Parathyroid adenoma (tissue), 2 donors: ENCODE data around the gene SORCS2.

Source experiments
- H2AFZ ChIP-seq: fragments of 300-600 bp; sonication (generic); one replicate; pipeline ENCODE4 v1.7.0; 2017; ENCODE audit warnings: antibody characterized with exemption, mild to moderate bottlenecking
- H3K27ac ChIP-seq: fragments of 300-600 bp; sonication (generic); one replicate; pipeline ENCODE4 v1.7.0; 2017
- H3K27me3 ChIP-seq: fragments of 300-600 bp; sonication (generic); one replicate; pipeline ENCODE4 v1.7.0; 2017; ENCODE audit warnings: low read length; ENCODE audit not compliant: control insufficient read depth, insufficient read depth
- H3K36me3 ChIP-seq: fragments of 300-600 bp; sonication (generic); one replicate; pipeline ENCODE4 v1.7.0; 2017; ENCODE audit warnings: low read length; ENCODE audit not compliant: control insufficient read depth, insufficient read depth
- H3K4me1 ChIP-seq: fragments of 300-600 bp; sonication (generic); one replicate; pipeline ENCODE4 v1.7.0; 2017; ENCODE audit warnings: control low read depth
- H3K4me2 ChIP-seq: fragments of 300-600 bp; sonication (generic); one replicate; pipeline ENCODE4 v1.7.0; 2017; ENCODE audit warnings: low read length
- H3K4me3 ChIP-seq: fragments of 300-600 bp; sonication (generic); one replicate; pipeline ENCODE4 v1.7.0; 2017; ENCODE audit warnings: low read depth, low read length
- H3K79me2 ChIP-seq: fragments of 300-600 bp; sonication (generic); one replicate; pipeline ENCODE4 v1.7.0; 2017; ENCODE audit warnings: control low read depth
- H3K9ac ChIP-seq: fragments of 300-600 bp; sonication (generic); one replicate; pipeline ENCODE4 v1.7.0; 2017; ENCODE audit warnings: mild to moderate bottlenecking
- H3K9me3 ChIP-seq: fragments of 300-600 bp; sonication (generic); one replicate; pipeline ENCODE4 v1.7.0; 2017; ENCODE audit warnings: low read length; ENCODE audit not compliant: control insufficient read depth
- TF ChIP-seq, protein P1 (sequence below): fragments of 300-600 bp; sonication (generic); IDR thresholded peaks from one replicate; pipeline ENCODE4 v1.7.0; 2017; ENCODE audit warnings: antibody characterized with exemption, mild to moderate bottlenecking
- donor health status: primary hyperparathyroidism.

The SORCS2 gene

DNA sequence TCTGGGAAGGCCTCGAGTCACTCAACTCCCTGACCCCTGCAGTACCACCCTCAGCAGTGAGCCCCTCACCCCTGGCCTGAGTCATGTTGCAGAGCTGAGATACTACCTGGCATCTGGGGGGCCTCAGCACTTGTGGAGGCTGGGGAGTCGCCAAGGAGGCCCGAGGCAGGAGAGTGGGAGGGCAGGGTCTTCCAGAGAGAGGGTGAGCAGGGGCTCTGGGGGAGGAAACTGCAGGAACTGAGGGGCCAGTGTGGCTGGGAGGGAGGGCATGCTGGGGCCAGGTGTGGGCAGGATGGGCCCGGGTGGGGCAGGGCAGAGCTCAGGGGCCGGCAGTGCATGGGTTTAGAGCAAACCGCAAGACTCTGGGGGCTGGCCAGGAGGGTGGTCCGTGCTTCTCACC, 59.7 kb downstream of the SORCS2 start:
- Histone ChIP-seq H3K9me3 (no peaks in the 10 kb centered on the region), H3K27ac (no peak overlapping the region), H3K4me2 (no peak overlapping the region), H3K27me3 (no peaks in the 10 kb centered on the region), H3K9ac (no peak overlapping the region), H2AFZ (no peak overlapping the region), H3K79me2 (no peaks in the 10 kb centered on the region), H3K36me3 (no peaks in the 10 kb centered on the region), H3K4me1 (no peaks in the 10 kb centered on the region), H3K4me3 (no peak overlapping the region)
- TF ChIP-seq, protein P1, sequence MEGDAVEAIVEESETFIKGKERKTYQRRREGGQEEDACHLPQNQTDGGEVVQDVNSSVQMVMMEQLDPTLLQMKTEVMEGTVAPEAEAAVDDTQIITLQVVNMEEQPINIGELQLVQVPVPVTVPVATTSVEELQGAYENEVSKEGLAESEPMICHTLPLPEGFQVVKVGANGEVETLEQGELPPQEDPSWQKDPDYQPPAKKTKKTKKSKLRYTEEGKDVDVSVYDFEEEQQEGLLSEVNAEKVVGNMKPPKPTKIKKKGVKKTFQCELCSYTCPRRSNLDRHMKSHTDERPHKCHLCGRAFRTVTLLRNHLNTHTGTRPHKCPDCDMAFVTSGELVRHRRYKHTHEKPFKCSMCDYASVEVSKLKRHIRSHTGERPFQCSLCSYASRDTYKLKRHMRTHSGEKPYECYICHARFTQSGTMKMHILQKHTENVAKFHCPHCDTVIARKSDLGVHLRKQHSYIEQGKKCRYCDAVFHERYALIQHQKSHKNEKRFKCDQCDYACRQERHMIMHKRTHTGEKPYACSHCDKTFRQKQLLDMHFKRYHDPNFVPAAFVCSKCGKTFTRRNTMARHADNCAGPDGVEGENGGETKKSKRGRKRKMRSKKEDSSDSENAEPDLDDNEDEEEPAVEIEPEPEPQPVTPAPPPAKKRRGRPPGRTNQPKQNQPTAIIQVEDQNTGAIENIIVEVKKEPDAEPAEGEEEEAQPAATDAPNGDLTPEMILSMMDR, result no peak

DNA sequence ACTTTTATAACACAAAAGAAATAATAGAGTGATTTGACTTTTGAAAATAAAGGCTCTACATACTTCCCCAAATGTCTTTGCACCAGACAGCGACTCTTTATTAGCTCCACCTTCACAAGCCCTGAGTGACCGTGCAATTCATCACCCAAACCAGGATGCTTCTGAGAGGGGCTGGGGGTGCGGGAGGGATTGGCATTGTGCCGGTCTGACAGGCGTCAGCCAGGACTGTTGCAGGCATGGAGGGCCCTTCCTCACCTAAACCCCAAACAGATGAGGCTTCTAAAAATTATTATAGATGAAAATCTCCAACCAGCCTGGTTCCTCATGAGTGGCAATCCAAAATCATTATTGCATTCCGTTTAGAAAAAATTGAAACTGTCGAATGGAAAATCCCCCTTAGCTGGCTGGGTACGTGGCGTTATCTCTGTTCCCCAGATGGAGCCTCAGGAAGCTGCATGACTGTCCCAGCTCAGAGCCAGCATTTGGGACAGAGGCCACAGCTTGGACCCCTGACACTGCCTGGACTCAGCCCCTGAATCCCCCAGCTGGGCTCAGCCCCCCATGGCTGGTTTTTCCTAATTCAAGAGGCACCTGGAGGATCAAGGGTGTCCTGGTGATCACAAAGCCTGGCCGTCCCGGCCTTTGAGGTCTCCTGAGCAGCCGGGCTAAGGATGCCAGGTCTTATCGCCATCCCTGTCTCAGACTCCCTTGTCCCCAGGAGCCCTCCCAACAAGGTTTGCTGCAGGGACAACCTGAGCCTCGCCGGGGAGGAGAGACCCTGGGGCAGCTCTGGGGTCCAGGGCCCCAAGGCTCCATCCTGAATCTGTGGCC, 60.4 kb downstream of the SORCS2 start:
- no peak overlapping the region for H3K27ac ChIP-seq
- no peaks in the 10 kb centered on the region for H3K27me3 ChIP-seq
- H2AFZ ChIP-seq, result no peak overlapping the region

DNA sequence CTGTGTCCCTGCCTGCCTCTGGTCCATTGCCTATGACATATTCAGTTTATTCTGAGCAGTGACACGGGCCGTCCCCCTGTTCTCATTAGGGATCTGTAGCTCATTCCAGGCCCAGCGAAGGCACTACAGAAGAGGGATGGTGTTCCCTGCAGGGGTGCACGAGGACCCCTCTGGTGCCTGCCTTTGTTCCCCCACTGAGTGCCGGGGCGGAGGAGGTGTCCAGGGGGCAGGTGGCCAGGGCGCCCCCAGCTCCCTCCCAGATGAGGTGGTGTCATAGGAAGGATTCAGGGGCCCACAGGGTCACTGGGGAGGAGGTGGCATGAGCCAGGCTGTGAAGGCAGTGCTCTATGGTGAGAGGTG, 61.0 kb downstream of the SORCS2 start:
- no peak overlapping the region for H3K4me3 ChIP-seq
- no peak overlapping the region for H2AFZ ChIP-seq
- H3K9ac ChIP-seq, result no peak overlapping the region
- H3K4me1 ChIP-seq, result no peaks in the 10 kb centered on the region
- TF ChIP-seq, protein P1, result no peak
- no peak overlapping the region for H3K27ac ChIP-seq
- no peaks in the 10 kb centered on the region for H3K79me2 ChIP-seq
- no peak overlapping the region for H3K4me2 ChIP-seq
- no peaks in the 10 kb centered on the region for H3K27me3 ChIP-seq
- H3K9me3 ChIP-seq, result no peaks in the 10 kb centered on the region
- H3K36me3 ChIP-seq, result no peaks in the 10 kb centered on the region

More for the DNA sequence above, 60.4 kb downstream of the SORCS2 start:
- TF ChIP-seq, protein P1, result no peak
- H3K79me2 ChIP-seq, result no peaks in the 10 kb centered on the region
- no peak overlapping the region for H3K9ac ChIP-seq
- H3K36me3 ChIP-seq, result no peaks in the 10 kb centered on the region
- H3K4me1 ChIP-seq, result no peaks in the 10 kb centered on the region
- H3K4me2 ChIP-seq, result no peak overlapping the region
- H3K9me3 ChIP-seq, result no peaks in the 10 kb centered on the region
- H3K4me3 ChIP-seq, result no peak overlapping the region

DNA sequence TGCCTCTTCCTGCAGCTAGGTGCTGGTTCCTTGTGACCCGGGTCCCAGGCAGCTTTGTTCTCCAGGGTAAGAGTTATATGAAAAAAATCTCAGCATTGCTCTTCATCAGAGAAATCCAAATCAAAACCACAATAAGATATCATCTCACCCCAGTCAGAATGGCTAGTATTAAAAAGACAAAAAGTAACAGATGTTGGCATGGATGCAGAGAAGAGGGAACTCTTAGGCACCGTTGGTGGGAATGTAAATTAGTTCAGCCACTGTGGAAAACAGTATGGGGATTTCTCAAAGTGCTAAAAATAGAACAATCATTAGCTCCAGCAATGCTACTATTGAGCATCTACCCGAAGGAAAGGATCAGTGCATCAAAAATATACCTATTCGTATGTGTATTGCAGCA, 61.5 kb downstream of the SORCS2 start:
- Histone ChIP-seq H3K27ac (no peak overlapping the region), H3K36me3 (no peaks in the 10 kb centered on the region), H3K4me3 (no peak overlapping the region), H3K4me1 (no peaks in the 10 kb centered on the region), H2AFZ (no peak overlapping the region), H3K79me2 (no peaks in the 10 kb centered on the region), H3K9me3 (no peaks in the 10 kb centered on the region), H3K27me3 (no peaks in the 10 kb centered on the region), H3K9ac (no peak overlapping the region), H3K4me2 (no peak overlapping the region)
- TF ChIP-seq, protein P1, result no peak
